HG02571 (cell line): ENCODE measurements around the gene CMSS1.

Source experiments
- ATAC-seq: cut with Tn5 transposase; IDR thresholded peaks from one replicate; pipeline ENCODE4 v1.9.1; 2021; ENCODE audit warnings: mild to moderate bottlenecking, moderate library complexity; ENCODE audit not compliant: unreplicated experiment

CMSS1 gene

DNA sequence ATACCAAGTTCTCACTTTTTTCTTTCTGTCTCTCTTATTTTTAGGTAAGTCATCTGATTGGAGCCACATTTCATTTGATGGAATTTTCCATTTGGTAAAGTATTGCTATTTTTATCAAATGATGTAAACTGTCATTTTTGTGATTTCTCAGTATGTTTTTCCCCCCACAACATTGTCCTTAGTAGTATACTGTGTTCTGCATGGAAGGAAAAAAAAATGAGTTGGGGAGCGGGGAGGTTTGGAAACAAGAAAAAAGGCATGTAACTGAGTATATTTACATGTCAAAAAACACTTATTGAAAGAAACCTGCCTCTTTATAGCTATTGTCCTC lies 192.4 kb downstream of the CMSS1 start:
- ATAC-seq = no peak

DNA sequence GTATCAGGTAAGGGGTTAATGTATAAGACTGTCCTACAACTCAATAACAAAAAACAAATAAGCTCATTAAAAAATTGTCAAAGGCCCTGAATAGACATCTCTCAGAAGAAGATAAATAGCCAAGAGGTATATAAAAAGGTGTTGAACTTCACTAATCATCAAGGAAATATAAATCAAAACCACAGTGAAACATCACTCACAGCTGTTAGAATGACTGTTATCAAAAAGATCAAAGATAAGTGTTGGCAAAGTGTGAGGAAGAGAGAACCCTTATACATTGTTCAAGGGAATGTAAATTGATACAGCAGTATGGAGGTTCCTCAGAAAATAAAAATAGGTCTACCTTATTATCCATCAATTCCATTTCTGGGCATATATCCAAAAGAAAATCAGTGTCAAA lies 201.1 kb downstream of the CMSS1 start:
- no peak for ATAC-seq

DNA sequence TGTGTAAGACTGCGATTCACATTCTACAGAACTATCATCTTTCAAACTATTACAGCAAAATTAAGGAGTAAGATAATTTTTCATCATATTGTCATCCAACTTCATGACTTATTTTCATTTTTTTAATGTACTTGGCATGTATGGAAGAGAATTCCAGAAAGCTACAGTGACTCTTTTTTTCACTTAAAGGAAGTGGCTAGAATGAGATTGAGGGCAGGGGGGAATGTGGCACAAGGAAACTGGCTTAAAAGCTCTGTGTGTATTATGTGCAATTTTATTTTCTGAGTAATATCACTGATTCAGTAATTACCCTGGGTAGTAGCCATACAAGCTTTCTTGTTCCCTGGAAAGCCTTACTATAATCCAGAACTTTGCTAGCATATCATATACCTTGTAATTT lies 202.1 kb downstream of the CMSS1 start:
- no peak for ATAC-seq

GRCh38 chr3:100020876-100021644 lies 203.4 kb downstream of the CMSS1 start:
- ATAC-seq = no peak

GRCh38 chr3:100022506-100022905 lies 204.8 kb downstream of the CMSS1 start:
- ATAC-seq = no peak

DNA sequence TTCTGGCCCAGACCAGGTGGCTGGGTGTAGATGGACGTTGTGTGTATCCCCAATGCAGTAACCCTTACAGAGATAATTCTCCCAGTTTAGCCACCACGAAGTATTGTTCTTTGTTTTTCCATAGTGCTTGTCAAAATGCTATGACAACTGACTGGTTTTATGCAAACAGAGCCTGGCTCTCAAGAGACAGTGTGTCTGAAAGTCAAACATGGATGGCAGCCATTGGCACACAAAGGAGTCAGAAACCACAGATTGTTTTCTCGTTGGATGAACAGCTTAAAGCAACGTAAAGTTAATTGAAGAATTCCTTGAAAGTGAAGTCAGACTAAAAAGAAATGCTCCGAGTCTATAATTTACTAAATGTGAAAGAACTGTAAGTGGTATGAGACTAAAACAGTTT lies 205.5 kb downstream of the CMSS1 start:
- ATAC-seq = no peak

- ATAC-seq = no peak
These were observed 205.9 kb downstream of the CMSS1 start for GRCh38 chr3:100023595-100023994.

DNA sequence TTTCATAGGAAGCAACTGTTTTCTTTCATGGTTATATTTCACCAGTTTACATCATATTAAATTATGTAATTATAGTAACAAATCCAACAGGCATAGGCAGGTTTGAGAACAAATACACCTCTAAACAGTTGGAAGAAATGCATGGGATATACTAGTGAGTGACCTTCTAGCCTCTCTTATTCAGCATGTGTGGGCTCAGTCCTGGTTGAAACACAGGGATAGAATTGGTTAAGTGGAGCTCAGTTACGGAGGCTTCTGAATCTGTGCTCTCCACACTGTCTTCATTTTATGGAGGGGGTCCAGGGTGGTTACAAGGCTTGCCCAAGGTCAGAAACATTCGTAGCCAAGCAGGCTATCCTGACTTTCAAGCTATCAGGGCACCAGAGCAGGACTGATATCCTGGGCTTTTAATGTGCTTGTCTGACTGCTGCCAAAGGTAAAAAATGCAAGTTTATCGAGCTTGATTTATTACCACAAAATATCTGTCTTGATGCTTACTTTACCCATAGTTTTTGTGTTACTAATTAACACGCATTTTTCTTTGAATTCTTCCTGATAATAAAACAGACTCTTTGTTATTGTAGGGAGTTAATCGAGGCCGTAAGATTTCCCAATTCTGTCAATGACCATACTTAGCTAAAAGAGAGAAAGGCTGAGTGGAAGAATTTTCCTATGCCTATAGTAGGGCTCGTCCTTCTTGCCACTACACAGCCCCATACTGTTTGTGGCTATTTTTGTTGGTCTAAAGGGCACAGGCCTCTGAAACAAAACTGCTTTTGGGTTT lies 207.1 kb downstream of the CMSS1 start:
- no peak for ATAC-seq

- ATAC-seq = no peak
These were observed 209.7 kb downstream of the CMSS1 start for GRCh38 chr3:100027321-100027720.

DNA sequence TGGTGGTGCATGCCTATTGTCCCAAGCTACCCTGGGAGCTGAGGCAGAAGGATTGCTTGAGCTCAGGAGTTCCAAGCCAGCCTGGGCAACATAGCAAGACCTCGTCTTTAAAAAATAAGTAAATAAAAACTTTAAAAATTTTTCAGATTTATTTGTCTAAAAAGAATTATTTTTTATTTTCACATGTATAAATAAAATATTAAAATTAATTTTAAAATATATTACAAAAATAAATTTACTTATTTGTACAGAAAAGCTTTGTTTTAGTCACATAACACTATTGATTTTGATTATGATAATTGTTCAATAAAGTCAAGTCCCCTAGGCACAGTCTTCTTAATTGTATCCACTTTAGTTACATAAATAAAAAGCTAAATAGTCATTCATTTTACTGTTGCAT lies 211.4 kb downstream of the CMSS1 start:
- no peak for ATAC-seq

GRCh38 chr3:100029689-100030088 lies 212.0 kb downstream of the CMSS1 start:
- ATAC-seq = no peak

GRCh38 chr3:100030346-100030745 lies 212.7 kb downstream of the CMSS1 start:
- ATAC-seq = no peak

DNA sequence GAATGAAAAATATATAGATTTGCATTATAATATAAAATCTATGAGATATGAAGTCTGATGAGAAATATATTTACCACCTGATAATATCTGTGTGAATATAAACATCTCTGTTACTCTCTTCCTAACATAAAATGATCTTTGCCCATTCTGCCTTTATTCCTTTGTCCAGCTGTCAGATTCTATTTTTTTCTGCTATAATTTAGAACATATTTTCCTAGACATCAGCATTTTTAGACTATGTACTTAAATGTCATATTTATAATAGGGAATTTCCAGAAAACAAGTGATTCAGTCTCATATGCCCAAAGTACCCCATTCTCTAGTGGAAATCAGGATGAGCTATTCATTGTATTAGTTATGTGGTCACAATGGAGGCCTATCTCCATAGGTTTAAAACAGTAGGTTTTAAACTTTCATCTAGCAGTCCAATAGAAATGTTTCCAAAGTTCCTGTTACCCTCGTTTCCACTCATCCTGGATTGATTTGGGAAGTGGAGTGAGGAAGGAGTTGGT lies 213.3 kb downstream of the CMSS1 start:
- no peak for ATAC-seq

- ATAC-seq = no peak
These were observed 214.6 kb downstream of the CMSS1 start for GRCh38 chr3:100032243-100032642.

- ATAC-seq = no peak
These were observed 215.5 kb downstream of the CMSS1 start for GRCh38 chr3:100033184-100033583.

DNA sequence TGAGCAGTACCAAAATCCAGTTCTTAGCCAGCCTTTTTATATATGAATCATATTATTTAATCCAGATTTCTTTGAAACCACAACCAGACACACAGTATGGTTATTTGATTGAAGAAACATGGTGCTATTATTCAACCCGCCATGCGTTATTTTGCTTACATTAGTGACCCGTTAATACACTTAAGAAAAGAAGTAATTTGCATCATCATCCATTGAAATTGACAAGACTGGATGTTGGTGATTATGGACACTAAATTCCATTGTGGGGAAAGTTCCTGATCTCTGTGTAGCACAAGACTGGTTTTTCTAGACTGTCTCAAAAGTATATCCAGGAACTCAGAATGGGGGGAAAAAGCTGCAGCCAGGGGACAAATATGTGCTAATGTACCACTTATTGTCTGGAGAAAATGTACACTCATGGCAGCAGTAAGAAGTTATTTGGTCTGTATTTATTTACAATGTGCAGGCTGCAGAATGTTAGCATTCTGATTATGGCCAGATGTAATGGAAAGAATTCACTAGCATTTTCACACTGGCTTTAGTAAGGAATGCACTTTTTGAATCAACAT lies 216.3 kb downstream of the CMSS1 start:
- ATAC-seq = no peak

DNA sequence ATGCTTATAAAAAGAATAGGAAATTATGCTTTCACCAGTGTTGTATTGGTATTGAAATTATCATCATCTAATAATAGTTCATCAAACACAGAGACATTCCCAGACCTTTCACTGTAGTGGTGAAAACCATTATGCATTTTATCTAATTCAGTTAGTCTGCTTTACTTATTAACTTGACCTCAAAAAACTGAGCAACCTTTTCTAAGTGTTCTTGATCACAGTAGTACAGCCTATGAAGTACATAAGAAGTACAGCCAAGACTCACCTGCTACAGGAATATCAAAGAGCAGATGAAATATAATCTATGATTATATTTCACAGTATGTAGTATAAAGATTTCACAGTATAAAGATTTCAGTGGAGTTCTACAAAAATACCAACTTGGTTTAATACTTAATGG lies 221.4 kb downstream of the CMSS1 start:
- no peak for ATAC-seq

DNA sequence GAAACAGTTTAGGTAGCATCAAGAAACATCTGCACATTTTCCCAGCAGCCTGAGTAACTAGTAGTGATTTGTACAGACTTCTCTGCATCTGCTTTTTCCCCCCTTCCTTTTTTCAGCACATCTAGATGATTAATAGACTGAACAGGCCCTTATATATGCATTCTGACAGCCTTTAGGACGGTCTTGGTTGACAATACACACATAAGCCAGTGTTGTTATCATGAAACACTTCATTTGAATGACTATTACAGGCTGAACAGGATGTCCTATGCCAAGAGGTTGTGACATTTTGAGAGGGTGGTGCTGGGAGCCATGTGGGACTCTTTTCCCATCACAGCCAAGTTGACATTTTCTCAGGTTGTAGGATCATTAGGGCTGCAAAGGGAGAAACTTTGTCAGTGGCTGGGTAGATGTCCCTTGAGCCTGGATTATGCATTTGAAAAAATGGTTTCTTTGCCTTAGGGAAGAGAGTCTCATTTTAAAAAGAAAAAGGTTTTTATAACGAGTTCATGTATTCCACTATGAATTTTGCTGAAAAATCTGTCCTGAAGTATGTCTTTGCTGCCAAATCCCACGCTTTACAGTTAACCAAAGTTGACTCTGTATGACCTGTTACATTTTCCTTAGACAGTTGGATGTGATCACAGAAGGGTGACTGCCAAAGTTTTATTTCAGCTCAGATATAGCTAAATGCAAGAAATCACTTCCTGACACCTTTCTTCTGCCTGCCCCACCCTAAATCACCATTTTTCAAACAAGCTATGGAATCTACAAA lies 223.0 kb downstream of the CMSS1 start:
- ATAC-seq = no peak

GRCh38 chr3:100041328-100041749 lies 223.7 kb downstream of the CMSS1 start:
- no peak for ATAC-seq

DNA sequence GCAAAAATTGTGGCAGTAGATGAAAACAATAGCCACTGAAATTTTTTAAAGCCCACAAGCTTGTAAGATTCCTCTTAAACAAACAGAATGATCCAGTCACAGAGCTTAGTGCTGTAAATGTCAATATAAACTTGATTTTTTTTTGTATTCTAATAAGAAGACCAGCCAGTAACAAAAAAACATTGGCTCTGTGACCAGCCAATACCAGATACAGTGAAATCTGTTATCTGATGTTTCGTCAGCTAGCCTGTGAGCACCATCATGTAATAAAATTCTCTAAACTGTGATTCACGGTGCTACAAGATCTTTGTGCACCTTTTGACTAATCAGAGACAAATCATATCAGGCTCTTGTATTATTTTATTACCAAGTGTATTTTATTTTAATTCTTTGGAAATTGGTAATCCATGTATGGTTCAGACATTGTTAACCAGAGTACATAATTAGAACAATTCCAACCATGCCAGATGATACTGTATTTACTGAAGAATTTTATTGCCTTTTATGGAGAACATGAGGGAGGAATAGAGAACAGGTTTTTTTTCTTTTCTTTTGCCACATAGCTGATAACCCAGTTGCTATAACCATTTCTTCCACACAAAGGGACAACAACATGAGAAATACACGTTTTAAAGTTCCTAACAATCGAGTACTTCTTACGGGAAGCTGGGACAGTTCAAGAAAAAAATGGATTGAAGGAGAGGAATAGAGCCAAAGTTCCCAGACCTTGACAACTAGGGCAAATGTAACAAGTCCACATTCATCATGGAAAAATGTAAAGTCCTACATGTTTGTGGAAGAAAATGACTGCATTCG lies 224.7 kb downstream of the CMSS1 start:
- ATAC-seq = no peak
